ENCODE measurements around the gene PUS1.

The PUS1 gene

DNA sequence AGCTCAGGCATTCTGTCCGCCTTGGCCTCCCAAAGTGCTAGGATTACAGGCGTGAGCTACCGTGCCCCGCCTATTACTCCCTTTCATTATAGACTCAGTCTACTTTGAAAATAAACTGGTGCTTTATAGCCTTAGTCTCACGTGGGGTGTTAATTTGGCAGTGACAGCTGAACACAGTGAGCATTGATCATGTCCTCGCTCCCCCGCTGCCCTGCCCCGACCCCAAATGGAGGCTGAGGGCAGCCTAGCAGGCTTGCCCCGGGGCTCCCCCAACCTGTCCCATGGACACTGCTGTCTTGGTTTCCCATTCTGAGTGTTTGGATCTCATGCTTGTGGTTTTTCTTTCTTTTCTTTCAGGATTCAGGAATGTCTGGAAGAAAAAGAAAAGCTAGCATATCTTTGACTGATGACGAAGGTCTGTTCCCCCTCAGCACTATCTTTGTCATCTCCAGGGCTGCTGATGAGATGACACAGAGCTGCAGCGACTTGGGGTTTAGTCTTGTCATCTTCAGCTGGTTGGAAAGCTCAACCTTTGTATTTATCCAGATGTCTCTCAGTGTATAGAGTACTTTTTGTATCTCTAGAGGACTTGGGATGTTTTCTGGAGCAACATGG, 62.8 kb downstream of the PUS1 start:
- DNase-seq (ENCODE audit: low spot score): no peak

DNA sequence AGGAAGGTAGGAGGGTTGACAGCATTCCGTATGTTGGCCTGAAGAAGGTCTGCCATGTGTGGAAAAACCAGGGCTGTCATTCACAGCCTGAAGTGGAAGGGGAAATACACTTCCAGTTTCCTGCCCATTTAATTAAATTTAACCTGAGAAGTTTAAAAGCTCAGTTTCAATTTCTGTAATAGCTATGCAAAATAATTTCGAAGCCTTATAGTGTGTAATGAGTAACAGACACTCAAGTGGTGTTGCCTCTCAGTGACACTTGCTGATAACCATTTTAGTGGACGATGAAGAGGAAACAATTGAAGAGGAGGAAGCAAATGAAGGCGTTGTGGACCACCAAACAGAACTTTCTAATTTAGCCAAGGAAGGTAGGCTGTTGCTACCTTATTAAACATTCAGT, 65.5 kb downstream of the PUS1 start:
- no peak for DNase-seq (ENCODE audit: low spot score)

Data from iPS-NIHi11 (cell line).